SK-N-MC (cell line): ENCODE data around the gene ABL1.

Source experiments
- EZH2 ChIP-seq: fragments of 200-600 bp; sonication (generic); IDR thresholded peaks from one replicate; pipeline ENCODE4 v1.6.1; 2017; ENCODE audit warnings: antibody characterized with exemption
- FOXP2 ChIP-seq: optimal IDR thresholded peaks from 2 replicates; pipeline ENCODE3; 2011; ENCODE audit warnings: mild to moderate bottlenecking, moderate library complexity; ENCODE audit not compliant: insufficient read depth; ENCODE audit errors: extremely low read length, control extremely low read depth

GRCh38 chr9:130919559-130920145, 84.6 kb downstream of the ABL1 start:
- TF ChIP-seq EZH2, result no peak
- TF ChIP-seq FOXP2, result no peak
